A673 (cell line): Measurements from ENCODE around the gene SLC9C2. TPM values are rescaled to one million over a fixed set of nuclear protein-coding genes. Genes with fewer than 3 reads are reported as not detected.
"Not testable (repeated sequence)": the region's sequence is repeated elsewhere in the genome, so short reads cannot be mapped to it uniquely, and the experiment has no call there.

Experiments
- BruUV-seq: library from RNA; stranded (reverse); fragments of 400-500 nt; replicated peaks from 2 replicates; lab custom pipeline; 2021; lab: Mats Ljungman, UMichigan
- CTCF ChIA-PET: fragments of 300-600 bp; sonication (Branson Sonifier 250); formaldehyde crosslinking; loops from one replicate; lab custom pipeline; 2022; ENCODE audit warnings: antibody characterized with exemption; lab: Charles Lee
- POLR2A ChIA-PET: fragments of 300-600 bp; sonication (Branson Sonifier 250); formaldehyde crosslinking; loops from one replicate; lab custom pipeline; 2022; ENCODE audit warnings: antibody characterized with exemption; ENCODE audit not compliant: low non-redundant PET; lab: Charles Lee
- DNase-seq: peaks from one replicate; pipeline ENCODE4 v3.0.0-alpha.2; 2015; ENCODE audit warnings: low spot score
- H3K27ac ChIP-seq: fragments of 200-600 bp; sonication (generic); 2 replicates; pipeline ENCODE4 v1.5.1; 2016; ENCODE audit warnings: mixed run types, low read depth, mild to moderate bottlenecking, mixed read lengths, antibody characterized with exemption, low read length; ENCODE audit not compliant: poor library complexity, severe bottlenecking
- H3K27me3 ChIP-seq: fragments of 200-600 bp; sonication (generic); replicated peaks from 2 replicates; pipeline ENCODE4 v1.6.1; 2017; ENCODE audit warnings: mixed run types, low read depth, mild to moderate bottlenecking, mixed read lengths, antibody characterized with exemption, low read length; ENCODE audit not compliant: insufficient read depth, poor library complexity
- H3K36me3 ChIP-seq: fragments of 200-600 bp; sonication (generic); 2 replicates; pipeline ENCODE4 v1.6.1; 2016; ENCODE audit warnings: mixed run types, mild to moderate bottlenecking, mixed read lengths, antibody characterized with exemption, low read length; ENCODE audit not compliant: insufficient read depth, poor library complexity, severe bottlenecking
- H3K4me1 ChIP-seq: fragments of 200-600 bp; sonication (generic); 2 replicates; pipeline ENCODE4 v1.6.1; 2017; ENCODE audit warnings: mixed run types, mild to moderate bottlenecking, mixed read lengths, antibody characterized with exemption, low read length; ENCODE audit not compliant: insufficient read depth, poor library complexity, severe bottlenecking
- H3K4me3 ChIP-seq: fragments of 200-600 bp; sonication (generic); 2 replicates; pipeline ENCODE4 v1.5.1; 2016; ENCODE audit warnings: low read depth, mixed run types, mild to moderate bottlenecking, mixed read lengths, low read length; ENCODE audit not compliant: poor library complexity, severe bottlenecking
- H3K9me3 ChIP-seq: fragments of 200-600 bp; sonication (generic); 2 replicates; pipeline ENCODE4 v1.6.1; 2016; ENCODE audit warnings: mixed run types, low read depth, mild to moderate bottlenecking, mixed read lengths, antibody characterized with exemption, low read length; ENCODE audit not compliant: poor library complexity, severe bottlenecking
- EZH2 ChIP-seq: fragments of 200-600 bp; sonication (generic); IDR thresholded peaks from 2 replicates; pipeline ENCODE4 v1.6.1; 2017; ENCODE audit warnings: borderline replicate concordance, low read depth, mild to moderate bottlenecking, mixed read lengths, antibody characterized with exemption, low read length; ENCODE audit not compliant: poor library complexity, severe bottlenecking
- intact Hi-C: fragments of 100-400 bp; cut with micrococcal nuclease; formaldehyde crosslinking; loops from one replicate; pipeline ENCODE4 v1.10.0; 2022; ENCODE audit not compliant: unreplicated experiment
- total RNA-seq: library from RNA; stranded (reverse); gene quantifications from 2 replicates; pipeline ENCODE4 v1.2.3, GENCODE V29; 2021
- TF ChIP-seq, protein P1 (sequence below): fragments of 300-800, 200-600 bp; sonication (generic); conservative IDR thresholded peaks from 2 replicates; pipeline ENCODE4 v1.5.1; 2017; ENCODE audit warnings: low read depth, mild to moderate bottlenecking, antibody characterized with exemption, low read length, moderate library complexity, mixed read lengths

SLC9C2 gene
- total RNA-seq, 1 experiment from 2014 or later = not detected

DNA sequence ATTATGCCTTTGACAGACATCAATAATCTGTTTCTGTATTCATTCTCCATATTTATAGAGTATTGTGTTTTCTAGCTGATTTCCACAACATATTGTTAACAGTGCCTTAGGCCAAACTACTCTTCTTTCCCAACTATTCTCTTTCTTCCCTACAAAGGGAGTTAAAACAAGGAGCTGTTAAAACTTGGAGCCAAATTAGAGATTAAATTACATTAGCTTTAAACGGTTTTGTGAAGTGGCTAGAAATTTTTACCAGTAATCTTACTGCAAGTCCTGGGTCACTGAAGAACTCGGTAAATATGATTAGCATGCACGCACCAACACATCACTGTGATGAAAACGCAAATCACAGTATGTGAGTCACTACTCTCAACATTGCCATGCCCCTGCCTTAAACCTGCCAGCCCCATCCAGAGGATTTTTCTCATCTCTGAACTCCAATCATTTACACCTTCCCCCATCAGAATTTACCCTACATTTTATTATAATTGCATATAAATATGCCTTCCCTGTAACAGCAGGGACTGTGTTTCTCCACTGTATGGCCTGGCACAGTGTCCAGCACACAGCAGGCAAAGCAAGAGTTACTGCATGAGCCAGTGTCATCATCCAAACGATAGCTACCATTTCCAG is 127.2 kb downstream of the SLC9C2 start:
- ChIA-PET POLR2A (no interaction called here), CTCF (no interaction called here)
- DNase-seq = no peak

DNA sequence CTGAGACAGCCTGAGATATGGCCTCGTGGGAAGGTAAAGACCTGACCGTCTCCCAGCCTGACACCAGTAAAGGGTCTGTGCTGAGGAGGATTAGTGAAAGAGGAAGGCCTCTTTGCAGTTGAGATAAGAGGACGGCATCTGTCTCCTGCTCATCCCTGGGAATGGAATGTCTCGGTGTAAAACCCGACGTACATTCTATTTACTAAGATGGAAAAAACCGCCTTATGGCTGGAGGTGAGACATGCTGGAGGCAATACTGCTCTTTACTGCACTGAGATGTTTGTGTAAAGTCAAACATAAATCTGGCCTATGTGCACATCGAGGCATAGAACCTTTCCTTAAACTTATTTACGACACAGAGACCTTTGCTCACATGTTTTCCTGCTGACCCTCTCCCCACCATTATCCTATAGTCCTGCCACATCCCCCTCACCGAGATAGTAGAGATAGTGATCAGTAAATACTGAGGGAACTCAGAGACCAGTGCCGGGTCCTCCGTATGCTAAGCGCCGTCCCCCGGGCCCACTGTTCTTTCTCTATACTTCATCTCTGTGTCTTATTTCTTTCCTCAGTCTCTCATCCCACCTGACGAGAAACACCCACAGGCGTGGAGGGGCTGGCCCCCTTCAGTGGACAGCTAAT is 128.0 kb downstream of the SLC9C2 start:
- peaks cover 21% of the 10 kb centered on the region for H3K4me1 ChIP-seq
- POLR2A ChIA-PET, H3K27me3 ChIP-seq, intact Hi-C loops, H3K36me3 ChIP-seq, CTCF ChIA-PET, DNase-seq, H3K27ac ChIP-seq, H3K4me3 ChIP-seq, BruUV-seq, H3K9me3 ChIP-seq: not testable (repeated sequence)

More for the DNA sequence above, 127.2 kb downstream of the SLC9C2 start:
- H3K4me3 ChIP-seq = peak overlapping the region; percentile 91
- H3K9me3 ChIP-seq = no peaks in the 10 kb centered on the region
- no TSS peak for BruUV-seq
- no peaks in the 10 kb centered on the region for H3K27me3 ChIP-seq
- H3K4me1 ChIP-seq = peaks cover 21% of the 10 kb centered on the region
- TF ChIP-seq, protein P1, sequence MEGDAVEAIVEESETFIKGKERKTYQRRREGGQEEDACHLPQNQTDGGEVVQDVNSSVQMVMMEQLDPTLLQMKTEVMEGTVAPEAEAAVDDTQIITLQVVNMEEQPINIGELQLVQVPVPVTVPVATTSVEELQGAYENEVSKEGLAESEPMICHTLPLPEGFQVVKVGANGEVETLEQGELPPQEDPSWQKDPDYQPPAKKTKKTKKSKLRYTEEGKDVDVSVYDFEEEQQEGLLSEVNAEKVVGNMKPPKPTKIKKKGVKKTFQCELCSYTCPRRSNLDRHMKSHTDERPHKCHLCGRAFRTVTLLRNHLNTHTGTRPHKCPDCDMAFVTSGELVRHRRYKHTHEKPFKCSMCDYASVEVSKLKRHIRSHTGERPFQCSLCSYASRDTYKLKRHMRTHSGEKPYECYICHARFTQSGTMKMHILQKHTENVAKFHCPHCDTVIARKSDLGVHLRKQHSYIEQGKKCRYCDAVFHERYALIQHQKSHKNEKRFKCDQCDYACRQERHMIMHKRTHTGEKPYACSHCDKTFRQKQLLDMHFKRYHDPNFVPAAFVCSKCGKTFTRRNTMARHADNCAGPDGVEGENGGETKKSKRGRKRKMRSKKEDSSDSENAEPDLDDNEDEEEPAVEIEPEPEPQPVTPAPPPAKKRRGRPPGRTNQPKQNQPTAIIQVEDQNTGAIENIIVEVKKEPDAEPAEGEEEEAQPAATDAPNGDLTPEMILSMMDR = no peak
- TF ChIP-seq EZH2 = no peak
- intact Hi-C loops = loop anchor here (2.0 kb wide), 1 partner anchor 349 kb away; the partner anchor contains the start of genes CENPL and DARS2
- H3K27ac ChIP-seq = no peak overlapping the region
- peaks cover 9% of the 10 kb centered on the region for H3K36me3 ChIP-seq

DNA sequence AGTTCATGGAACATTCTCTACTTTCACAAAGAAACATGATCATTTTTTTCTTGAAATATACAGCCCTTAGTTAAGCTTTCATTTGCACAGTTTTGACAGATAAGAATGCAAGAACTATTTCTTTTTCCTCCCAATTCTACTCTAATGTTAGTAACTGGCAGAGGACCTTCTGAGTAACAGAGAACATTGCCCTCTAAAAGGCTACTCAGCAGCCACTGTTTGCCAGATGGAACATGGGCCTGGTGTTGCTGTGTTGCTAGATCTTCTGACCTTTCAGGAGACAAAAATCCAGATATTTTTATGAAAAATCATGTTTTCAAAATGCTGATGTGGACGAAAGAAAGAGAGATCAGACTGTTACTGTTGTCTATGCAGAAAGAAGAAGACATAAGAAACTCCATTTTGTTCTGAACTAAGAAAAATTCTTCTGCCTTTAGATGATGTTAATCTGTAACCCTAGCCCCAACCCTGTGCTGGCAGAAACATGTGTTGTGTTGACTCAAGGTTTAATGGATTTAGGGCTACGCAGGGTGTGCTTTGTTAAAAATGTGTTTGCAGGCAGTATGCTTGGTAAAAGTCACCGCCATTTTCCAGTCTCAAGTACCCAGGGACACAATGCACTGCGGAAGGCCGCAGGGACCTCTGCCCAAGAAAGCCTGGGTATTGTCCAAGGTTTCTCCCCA is 128.6 kb downstream of the SLC9C2 start:
- peaks cover 16% of the 10 kb centered on the region for H3K4me1 ChIP-seq
- ChIA-PET POLR2A (no interaction called here), CTCF (no interaction called here)
- TF ChIP-seq EZH2 = no peak
- TF ChIP-seq, protein P1 = no peak
- intact Hi-C loops = no loop called here
- H3K4me3 ChIP-seq = no peak overlapping the region
- no peak overlapping the region for H3K27ac ChIP-seq
- no peaks in the 10 kb centered on the region for H3K9me3 ChIP-seq
- H3K36me3 ChIP-seq = no peaks in the 10 kb centered on the region
- no TSS peak for BruUV-seq
- no peak for DNase-seq
- H3K27me3 ChIP-seq = no peaks in the 10 kb centered on the region
